Panc1 (cell line): ENCODE results near the gene PRKAR2B. TPM values are rescaled to one million over a fixed set of nuclear protein-coding genes. Genes with fewer than 3 reads are reported as not detected.

Source experiments
- ATAC-seq: fragments of 200-7000 bp; cut with Tn5 transposase; 2 replicates; pipeline ENCODE4 v1.9.1; 2020; ENCODE audit warnings: mild to moderate bottlenecking, moderate library complexity
- BruUV-seq: library from RNA; stranded (reverse); fragments of 400-500 nt; replicated peaks from 2 replicates; lab custom pipeline; 2021; lab: Mats Ljungman, UMichigan
- CTCF ChIA-PET: fragments of 300-600 bp; sonication (Branson Sonifier 250); formaldehyde crosslinking; loops from one replicate; lab custom pipeline; 2022; ENCODE audit warnings: antibody characterized with exemption; lab: Charles Lee
- POLR2A ChIA-PET: fragments of 300-600 bp; sonication (Branson Sonifier 250); formaldehyde crosslinking; loops from one replicate; lab custom pipeline; 2022; ENCODE audit warnings: antibody characterized with exemption; lab: Charles Lee
- DNase-seq: peaks from one replicate; pipeline ENCODE4 v3.0.0-alpha.2; 2010; ENCODE audit warnings: low read depth, low spot score
- H3K27ac ChIP-seq: 2 replicates; pipeline ENCODE4 v1.5.1; 2011; ENCODE audit warnings: mild to moderate bottlenecking, low read length, inconsistent platforms
- H3K27me3 ChIP-seq: fragments of 200-500 bp; sonication (Bioruptor generic); 2 replicates; pipeline ENCODE4 v1.6.0; 2014; ENCODE audit warnings: low read length, inconsistent platforms; ENCODE audit not compliant: control insufficient read depth, insufficient read depth
- H3K36me3 ChIP-seq: fragments of 200-500 bp; sonication (Bioruptor generic); 2 replicates; pipeline ENCODE4 v1.5.1; 2014; ENCODE audit warnings: inconsistent platforms, mild to moderate bottlenecking, low read length, moderate library complexity; ENCODE audit not compliant: control insufficient read depth, insufficient read depth
- H3K4me1 ChIP-seq: 2 replicates; pipeline ENCODE4 v1.5.1; 2011; ENCODE audit warnings: inconsistent platforms, mild to moderate bottlenecking, low read length, moderate library complexity; ENCODE audit not compliant: control insufficient read depth, insufficient read depth
- H3K4me3 ChIP-seq, 2 experiments: 2 replicates each; pipeline ENCODE4 v1.5.1; 2011 to 2012; ENCODE audit warnings: low read depth in 2 of 2, low read length in 2 of 2, mild to moderate bottlenecking in 2 of 2, inconsistent platforms in 1 of 2, moderate library complexity in 1 of 2
- H3K9me3 ChIP-seq: fragments of 200-500 bp; sonication (Bioruptor generic); 2 replicates; pipeline ENCODE4 v1.5.1; 2014; ENCODE audit warnings: low read depth, mild to moderate bottlenecking, inconsistent platforms, low read length, moderate library complexity; ENCODE audit not compliant: control insufficient read depth, insufficient read depth
- POLR2AphosphoS5 ChIP-seq: IDR thresholded peaks from 2 replicates; pipeline ENCODE4 v1.6.1; 2012; ENCODE audit warnings: mild to moderate bottlenecking, low read depth, low read length, moderate library complexity
- SIN3A ChIP-seq: IDR thresholded peaks from 2 replicates; pipeline ENCODE4 v1.6.1; 2012; ENCODE audit warnings: low read depth, mild to moderate bottlenecking, low read length, moderate library complexity, borderline replicate concordance; ENCODE audit not compliant: insufficient read depth
- TCF7L2 ChIP-seq: IDR thresholded peaks from 2 replicates; pipeline ENCODE4 v1.6.1; 2011; ENCODE audit warnings: mild to moderate bottlenecking, low read depth, low read length, inconsistent platforms
- in situ Hi-C: cut with HindIII; loops from 2 replicates; pipeline ENCODE4 v1.10.0; 2016; ENCODE audit warnings: low sequenced_read_pairs, low pct_unique_long_range_greater_than_20kb
- intact Hi-C: fragments of 100-400 bp; cut with micrococcal nuclease; formaldehyde crosslinking; loops from one replicate; pipeline ENCODE4 v1.10.0; 2022; ENCODE audit not compliant: unreplicated experiment
- total RNA-seq: library from RNA; stranded (reverse); gene quantifications from one replicate; pipeline ENCODE4 v1.2.1, GENCODE V29; 2021; ENCODE audit not compliant: unreplicated experiment
- TF ChIP-seq, protein P1 (sequence below), 2 experiments: IDR thresholded peaks; 2 replicates each; pipeline ENCODE4 v1.6.1; 2011 to 2012; ENCODE audit warnings: low read depth in 2 of 2, control low read depth in 1 of 2, low read length in 1 of 2, mild to moderate bottlenecking in 1 of 2, moderate library complexity in 1 of 2; ENCODE audit not compliant: insufficient read depth in 1 of 2
- TF ChIP-seq, protein P2 (sequence below): fragments of 450-650 bp; IDR thresholded peaks from 2 replicates; pipeline ENCODE4 v1.5.1; 2017; ENCODE audit warnings: mild to moderate bottlenecking

The PRKAR2B gene
- total RNA-seq, 1 experiment from 2014 or later = 0.51 TPM

DNA sequence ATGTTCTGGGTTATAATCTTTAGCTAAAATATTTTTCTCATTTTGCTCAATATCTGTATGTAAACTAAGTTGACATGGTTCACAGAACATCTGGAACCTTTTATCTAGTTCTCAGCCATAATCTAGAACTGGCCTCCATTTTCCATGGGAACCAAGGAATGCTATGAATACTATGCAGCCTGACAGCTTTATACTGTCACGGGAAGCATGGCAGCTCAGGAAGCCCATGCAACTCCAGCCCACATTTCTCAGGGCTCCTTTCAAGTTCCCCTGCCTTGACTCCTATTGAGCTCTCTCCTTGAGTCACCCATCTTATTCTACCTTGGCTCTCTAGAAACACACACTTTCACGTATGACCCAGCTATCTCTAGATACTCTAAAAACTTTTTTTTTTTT lies 36.6 kb upstream of the PRKAR2B start:
- TF ChIP-seq TCF7L2 = no peak
- TF ChIP-seq SIN3A = no peak
- TF ChIP-seq, protein P1, sequence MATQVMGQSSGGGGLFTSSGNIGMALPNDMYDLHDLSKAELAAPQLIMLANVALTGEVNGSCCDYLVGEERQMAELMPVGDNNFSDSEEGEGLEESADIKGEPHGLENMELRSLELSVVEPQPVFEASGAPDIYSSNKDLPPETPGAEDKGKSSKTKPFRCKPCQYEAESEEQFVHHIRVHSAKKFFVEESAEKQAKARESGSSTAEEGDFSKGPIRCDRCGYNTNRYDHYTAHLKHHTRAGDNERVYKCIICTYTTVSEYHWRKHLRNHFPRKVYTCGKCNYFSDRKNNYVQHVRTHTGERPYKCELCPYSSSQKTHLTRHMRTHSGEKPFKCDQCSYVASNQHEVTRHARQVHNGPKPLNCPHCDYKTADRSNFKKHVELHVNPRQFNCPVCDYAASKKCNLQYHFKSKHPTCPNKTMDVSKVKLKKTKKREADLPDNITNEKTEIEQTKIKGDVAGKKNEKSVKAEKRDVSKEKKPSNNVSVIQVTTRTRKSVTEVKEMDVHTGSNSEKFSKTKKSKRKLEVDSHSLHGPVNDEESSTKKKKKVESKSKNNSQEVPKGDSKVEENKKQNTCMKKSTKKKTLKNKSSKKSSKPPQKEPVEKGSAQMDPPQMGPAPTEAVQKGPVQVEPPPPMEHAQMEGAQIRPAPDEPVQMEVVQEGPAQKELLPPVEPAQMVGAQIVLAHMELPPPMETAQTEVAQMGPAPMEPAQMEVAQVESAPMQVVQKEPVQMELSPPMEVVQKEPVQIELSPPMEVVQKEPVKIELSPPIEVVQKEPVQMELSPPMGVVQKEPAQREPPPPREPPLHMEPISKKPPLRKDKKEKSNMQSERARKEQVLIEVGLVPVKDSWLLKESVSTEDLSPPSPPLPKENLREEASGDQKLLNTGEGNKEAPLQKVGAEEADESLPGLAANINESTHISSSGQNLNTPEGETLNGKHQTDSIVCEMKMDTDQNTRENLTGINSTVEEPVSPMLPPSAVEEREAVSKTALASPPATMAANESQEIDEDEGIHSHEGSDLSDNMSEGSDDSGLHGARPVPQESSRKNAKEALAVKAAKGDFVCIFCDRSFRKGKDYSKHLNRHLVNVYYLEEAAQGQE (IDR thresholded peaks at IDR 0.05; ENCODE audit: insufficient read depth in 1 of 2, low read depth in 2 of 2, low read length in 1 of 2) = no peak
- TF ChIP-seq, protein P2, sequence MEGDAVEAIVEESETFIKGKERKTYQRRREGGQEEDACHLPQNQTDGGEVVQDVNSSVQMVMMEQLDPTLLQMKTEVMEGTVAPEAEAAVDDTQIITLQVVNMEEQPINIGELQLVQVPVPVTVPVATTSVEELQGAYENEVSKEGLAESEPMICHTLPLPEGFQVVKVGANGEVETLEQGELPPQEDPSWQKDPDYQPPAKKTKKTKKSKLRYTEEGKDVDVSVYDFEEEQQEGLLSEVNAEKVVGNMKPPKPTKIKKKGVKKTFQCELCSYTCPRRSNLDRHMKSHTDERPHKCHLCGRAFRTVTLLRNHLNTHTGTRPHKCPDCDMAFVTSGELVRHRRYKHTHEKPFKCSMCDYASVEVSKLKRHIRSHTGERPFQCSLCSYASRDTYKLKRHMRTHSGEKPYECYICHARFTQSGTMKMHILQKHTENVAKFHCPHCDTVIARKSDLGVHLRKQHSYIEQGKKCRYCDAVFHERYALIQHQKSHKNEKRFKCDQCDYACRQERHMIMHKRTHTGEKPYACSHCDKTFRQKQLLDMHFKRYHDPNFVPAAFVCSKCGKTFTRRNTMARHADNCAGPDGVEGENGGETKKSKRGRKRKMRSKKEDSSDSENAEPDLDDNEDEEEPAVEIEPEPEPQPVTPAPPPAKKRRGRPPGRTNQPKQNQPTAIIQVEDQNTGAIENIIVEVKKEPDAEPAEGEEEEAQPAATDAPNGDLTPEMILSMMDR = no peak
- no peak for TF ChIP-seq POLR2AphosphoS5
- DNase-seq (no peak), ATAC-seq (no peak)
- no peak overlapping the region for H3K27ac ChIP-seq
- H3K4me3 ChIP-seq = no peak overlapping the region
- no TSS peak for BruUV-seq
- no peaks in the 10 kb centered on the region for H3K36me3 ChIP-seq
- in situ Hi-C loops (no loop called here), intact Hi-C loops (no loop called here)
- H3K9me3 ChIP-seq = no peaks in the 10 kb centered on the region
- ChIA-PET CTCF (no interaction called here), POLR2A (no interaction called here)
- H3K4me1 ChIP-seq = no peaks in the 10 kb centered on the region
- H3K27me3 ChIP-seq = no peaks in the 10 kb centered on the region

DNA sequence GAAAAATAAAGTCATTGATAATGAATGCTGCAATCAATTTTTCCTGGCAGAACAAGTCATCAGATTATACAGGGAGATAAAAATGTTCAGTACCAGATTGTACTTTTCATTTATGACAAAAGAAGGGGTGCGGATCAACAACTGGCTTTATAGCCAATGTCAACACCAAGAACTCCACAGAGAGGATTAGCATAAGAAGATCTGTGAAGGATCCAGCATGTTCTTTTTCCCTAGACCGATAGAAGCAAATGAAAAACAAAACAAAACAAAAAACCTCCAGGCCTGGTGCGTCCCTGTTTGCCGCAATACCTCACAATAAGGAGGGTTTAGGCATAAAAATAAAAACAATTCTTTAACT lies 34.7 kb upstream of the PRKAR2B start:
- no peaks in the 10 kb centered on the region for H3K27me3 ChIP-seq
- no peaks in the 10 kb centered on the region for H3K9me3 ChIP-seq
- TF ChIP-seq POLR2AphosphoS5 = no peak
- BruUV-seq = no TSS peak
- DNase-seq (no peak), ATAC-seq (no peak)
- in situ Hi-C loops = no loop called here
- H3K4me1 ChIP-seq = no peaks in the 10 kb centered on the region
- POLR2A ChIA-PET = no interaction called here
- CTCF ChIA-PET = no interaction called here
- intact Hi-C loops = no loop called here
- H3K36me3 ChIP-seq = no peaks in the 10 kb centered on the region
- H3K27ac ChIP-seq = no peak overlapping the region
- H3K4me3 ChIP-seq = no peak overlapping the region

DNA sequence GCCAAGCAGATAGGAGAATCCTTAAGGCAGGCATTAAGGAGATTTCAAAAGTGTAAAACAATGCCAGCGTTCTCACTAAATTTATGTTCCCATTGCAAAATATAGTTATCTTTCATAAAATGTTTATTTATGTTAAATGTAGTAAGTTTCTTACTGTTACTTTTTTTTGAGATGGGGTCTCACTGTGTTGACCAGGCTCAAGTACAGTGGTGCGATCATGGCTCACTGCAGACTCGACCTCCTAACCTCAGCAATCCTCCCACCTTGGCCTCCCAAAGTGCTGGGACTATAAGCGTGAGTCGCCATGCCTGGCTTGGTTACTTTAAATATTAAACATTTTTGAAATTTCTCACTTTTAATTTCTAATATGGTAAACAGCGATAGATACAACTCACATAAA lies 31.8 kb upstream of the PRKAR2B start:
- intact Hi-C loops (no loop called here), in situ Hi-C loops (no loop called here)
- no peaks in the 10 kb centered on the region for H3K9me3 ChIP-seq
- no peak overlapping the region for H3K4me3 ChIP-seq
- no peak for ATAC-seq
- TF ChIP-seq TCF7L2 (no peak), SIN3A (no peak), POLR2AphosphoS5 (no peak)
- TF ChIP-seq, protein P2 = no peak
- TF ChIP-seq, protein P1 (IDR thresholded peaks at IDR 0.05; ENCODE audit: insufficient read depth in 1 of 2, low read depth in 2 of 2, low read length in 1 of 2) = no peak
- no peaks in the 10 kb centered on the region for H3K36me3 ChIP-seq
- no TSS peak for BruUV-seq
- no peak for DNase-seq
- H3K27me3 ChIP-seq = no peaks in the 10 kb centered on the region
- CTCF ChIA-PET = no interaction called here
- no peak overlapping the region for H3K27ac ChIP-seq
- POLR2A ChIA-PET = no interaction called here
- no peaks in the 10 kb centered on the region for H3K4me1 ChIP-seq
